ENCODE measurements around the gene HEBP2. TPM values are rescaled to one million over a fixed set of nuclear protein-coding genes. Genes with fewer than 3 reads are reported as not detected.

Gene HEBP2
- total and polyA plus RNA-seq, 2 experiments from 2014 or later = 25.6 to 118 TPM

- Mint-ChIP-seq H3K36me3 (ENCODE audit: low read depth) (peaks cover 45% of the 10 kb centered on the region), H3K27ac (no peak overlapping the region), H3K9me3 (no peaks in the 10 kb centered on the region), H3K27me3 (ENCODE audit: insufficient read depth, low read depth, poor library complexity) (peaks cover 10% of the 10 kb centered on the region), H3K4me3 (no peak overlapping the region), H3K4me1 (no peaks in the 10 kb centered on the region)
- TF ChIP-seq STAT1 (IDR thresholded peaks at IDR 0.05; ENCODE audit: unreplicated experiment) = no peak
- TF ChIP-seq EZH2phosphoT487 (IDR thresholded peaks at IDR 0.05; ENCODE audit: unreplicated experiment) = no peak
- TF ChIP-seq CTCF (conservative IDR thresholded peaks at IDR 0.05; ENCODE audit: low read depth in 2 of 2) = 0 out of 4 replicates have a peak, but pooled peaks of 1 of the 2 experiments have one; percentile 3
- no peaks in the 10 kb centered on the region for H3K9me2 ChIP-seq (ENCODE audit: insufficient read depth)
- H4K20me1 ChIP-seq (replicated peaks; ENCODE audit: insufficient read depth) = no peaks in the 10 kb centered on the region; the same call in 1 of the 2 replicates
- H3K79me2 ChIP-seq (replicated peaks; ENCODE audit: insufficient read depth) = no peaks in the 10 kb centered on the region
- H3K36me3 ChIP-seq (ENCODE audit: insufficient read depth) = no peaks in the 10 kb centered on the region; the same call in 1 of the 2 replicates
- no peak overlapping the region for H3K27ac ChIP-seq (ENCODE audit: low read depth)
- H3K27me3 ChIP-seq (ENCODE audit: insufficient read depth) = no peaks in the 10 kb centered on the region
- H3K4me2 ChIP-seq = no peak overlapping the region
- DNase-seq (ENCODE audit: low spot score) = no peak
- H3K4me1 ChIP-seq (ENCODE audit: insufficient read depth) = no peaks in the 10 kb centered on the region
- no peak overlapping the region for H2AFZ ChIP-seq
- no peak for ATAC-seq
- no peaks in the 10 kb centered on the region for H3F3A ChIP-seq (replicated peaks; ENCODE audit: low read depth)
- no peak overlapping the region for H3K4me3 ChIP-seq
Measured at GRCh38 chr6:138421608-138422007, 17.6 kb downstream of the HEBP2 start.

GRCh38 chr6:138422861-138423260 is 18.8 kb downstream of the HEBP2 start:
- Mint-ChIP-seq H3K9me3 (no peaks in the 10 kb centered on the region), H3K36me3 (ENCODE audit: low read depth) (peaks cover 40% of the 10 kb centered on the region), H3K4me3 (no peak overlapping the region), H3K27ac (no peak overlapping the region), H3K27me3 (ENCODE audit: insufficient read depth, low read depth, poor library complexity) (peaks cover 12% of the 10 kb centered on the region), H3K4me1 (no peaks in the 10 kb centered on the region)
- no peaks in the 10 kb centered on the region for H3K79me2 ChIP-seq (replicated peaks; ENCODE audit: insufficient read depth)
- no peak overlapping the region for H2AFZ ChIP-seq
- H3K4me3 ChIP-seq = no peak overlapping the region
- H4K20me1 ChIP-seq (replicated peaks; ENCODE audit: insufficient read depth) = no peaks in the 10 kb centered on the region; the same call in 1 of the 2 replicates
- ATAC-seq (no peak), DNase-seq (ENCODE audit: low spot score) (no peak)
- H3K27me3 ChIP-seq (ENCODE audit: insufficient read depth) = no peaks in the 10 kb centered on the region
- H3K27ac ChIP-seq (ENCODE audit: low read depth) = no peak overlapping the region
- H3K4me1 ChIP-seq (ENCODE audit: insufficient read depth) = no peaks in the 10 kb centered on the region
- no peaks in the 10 kb centered on the region for H3F3A ChIP-seq (replicated peaks; ENCODE audit: low read depth)
- no peaks in the 10 kb centered on the region for H3K9me2 ChIP-seq (ENCODE audit: insufficient read depth)
- no peak overlapping the region for H3K4me2 ChIP-seq
- H3K36me3 ChIP-seq (ENCODE audit: insufficient read depth) = no peaks in the 10 kb centered on the region; the same call in 1 of the 2 replicates
- TF ChIP-seq ZNF462 (CRISPR knock-in tag; IDR thresholded peaks at IDR 0.05) (no peak), STAT1 (IDR thresholded peaks at IDR 0.05; ENCODE audit: unreplicated experiment) (no peak), ZNF331 (CRISPR knock-in tag; IDR thresholded peaks at IDR 0.05; ENCODE audit: low read depth) (no peak), ZNF114 (CRISPR knock-in tag; IDR thresholded peaks at IDR 0.05) (no peak), EZH2 (IDR thresholded peaks at IDR 0.05; ENCODE audit: low read depth, unreplicated experiment) (no peak), CREB1 (CRISPR knock-in tag; IDR thresholded peaks at IDR 0.05; ENCODE audit: low read depth) (no peak), JUNB (IDR thresholded peaks at IDR 0.05; ENCODE audit: unreplicated experiment) (no peak), CTCF (conservative IDR thresholded peaks at IDR 0.05; ENCODE audit: low read depth in 2 of 2) (no peak), ETS1 (IDR thresholded peaks at IDR 0.05) (no peak), POLR2AphosphoS5 (IDR thresholded peaks at IDR 0.05; ENCODE audit: low read depth) (no peak)
